22Rv1 (cell line): ENCODE results near the gene KIF26A.

Source experiments
- ZFX ChIP-seq: fragments of 450-650 bp; IDR thresholded peaks from 2 replicates; pipeline ENCODE4 v1.6.1; 2017; ENCODE audit warnings: antibody characterized with exemption, borderline replicate concordance
- TF ChIP-seq, protein P1 (sequence below): fragments of 450-650 bp; IDR thresholded peaks from 2 replicates; pipeline ENCODE4 v1.5.1; 2017; ENCODE audit warnings: mild to moderate bottlenecking

DNA sequence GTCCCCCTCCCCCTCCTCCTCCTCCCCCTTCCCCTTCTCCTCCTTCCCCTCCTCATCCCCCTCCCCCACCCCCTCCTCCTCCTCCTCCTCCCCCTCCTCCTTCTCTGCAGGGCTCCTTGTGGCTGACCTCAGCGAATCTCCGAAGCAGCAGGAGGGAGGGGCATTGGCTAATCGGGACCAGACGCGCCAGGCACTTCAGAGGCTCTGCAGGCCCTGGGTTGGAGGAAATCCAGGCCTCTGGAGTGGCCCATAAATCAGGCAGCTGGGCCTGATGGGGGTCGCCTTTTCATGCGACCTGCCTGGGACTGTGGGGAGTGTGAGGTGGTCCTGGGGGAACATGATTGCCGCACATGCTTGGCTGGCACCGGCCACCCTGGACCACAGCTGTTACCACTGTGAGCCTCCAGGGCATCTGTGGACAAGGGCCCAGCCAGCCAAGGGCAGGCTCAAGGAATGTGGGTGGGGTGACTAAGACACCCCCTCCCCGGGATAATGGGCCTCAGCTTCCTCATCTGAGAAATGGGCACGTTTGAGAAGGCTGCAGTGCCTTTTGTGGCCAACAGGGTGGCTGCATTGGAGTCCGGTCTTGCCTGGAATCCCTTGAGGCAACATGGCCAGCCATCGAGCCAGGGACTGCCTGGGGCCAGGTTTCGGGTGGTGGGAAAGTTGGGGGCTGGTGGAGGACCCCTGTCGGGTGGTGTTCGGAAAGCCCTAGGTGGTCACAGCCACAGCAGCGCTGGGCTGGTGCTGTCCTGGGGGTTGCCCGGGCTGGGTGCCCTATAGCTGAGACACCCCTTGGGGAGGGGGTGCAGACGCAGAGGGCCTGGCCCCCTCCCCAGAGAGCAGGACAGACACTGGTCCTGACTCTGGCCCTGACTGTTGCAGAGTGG, 12.0 kb downstream of the KIF26A start:
- TF ChIP-seq, protein P1, sequence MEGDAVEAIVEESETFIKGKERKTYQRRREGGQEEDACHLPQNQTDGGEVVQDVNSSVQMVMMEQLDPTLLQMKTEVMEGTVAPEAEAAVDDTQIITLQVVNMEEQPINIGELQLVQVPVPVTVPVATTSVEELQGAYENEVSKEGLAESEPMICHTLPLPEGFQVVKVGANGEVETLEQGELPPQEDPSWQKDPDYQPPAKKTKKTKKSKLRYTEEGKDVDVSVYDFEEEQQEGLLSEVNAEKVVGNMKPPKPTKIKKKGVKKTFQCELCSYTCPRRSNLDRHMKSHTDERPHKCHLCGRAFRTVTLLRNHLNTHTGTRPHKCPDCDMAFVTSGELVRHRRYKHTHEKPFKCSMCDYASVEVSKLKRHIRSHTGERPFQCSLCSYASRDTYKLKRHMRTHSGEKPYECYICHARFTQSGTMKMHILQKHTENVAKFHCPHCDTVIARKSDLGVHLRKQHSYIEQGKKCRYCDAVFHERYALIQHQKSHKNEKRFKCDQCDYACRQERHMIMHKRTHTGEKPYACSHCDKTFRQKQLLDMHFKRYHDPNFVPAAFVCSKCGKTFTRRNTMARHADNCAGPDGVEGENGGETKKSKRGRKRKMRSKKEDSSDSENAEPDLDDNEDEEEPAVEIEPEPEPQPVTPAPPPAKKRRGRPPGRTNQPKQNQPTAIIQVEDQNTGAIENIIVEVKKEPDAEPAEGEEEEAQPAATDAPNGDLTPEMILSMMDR, result peak; percentile 42
- TF ChIP-seq ZFX, result no peak
